Endometrium (tissue), 2 donors: ENCODE results near the gene NARS2.
"Not testable (repeated sequence)": the region's sequence is repeated elsewhere in the genome, so short reads cannot be mapped to it uniquely, and the experiment has no call there.

Source experiments
- FAIRE-seq: peaks from 2 replicates; lab custom pipeline; 2012; peaks lifted over from hg19 to GRCh38; lab: Jason Lieb, UNC
- donor health status: control.
- donor health status: control.

Gene NARS2

GRCh38 chr11:78576549-78577097 is 2.0 kb upstream of the NARS2 start:
- FAIRE-seq = no peak

GRCh38 chr11:78575478-78575877 is 814 bp upstream of the NARS2 start:
- FAIRE-seq = no peak

GRCh38 chr11:78573681-78574080 is 983 bp downstream of the NARS2 start:
- no peak for FAIRE-seq

- no peak for FAIRE-seq
Measured at GRCh38 chr11:78573271-78573670, 1.4 kb downstream of the NARS2 start.

GRCh38 chr11:78572394-78572793 is 2.3 kb downstream of the NARS2 start:
- FAIRE-seq = no peak

GRCh38 chr11:78570031-78570430 is 4.6 kb downstream of the NARS2 start:
- no peak for FAIRE-seq

- FAIRE-seq = no peak
Measured at GRCh38 chr11:78567209-78567608, 7.5 kb downstream of the NARS2 start.

GRCh38 chr11:78564490-78565467 is 9.9 kb downstream of the NARS2 start:
- peak; percentile 92 for FAIRE-seq

GRCh38 chr11:78564037-78564436 is 10.6 kb downstream of the NARS2 start:
- not testable (repeated sequence) for FAIRE-seq

- not testable (repeated sequence) for FAIRE-seq
Measured at GRCh38 chr11:78563090-78563489, 11.6 kb downstream of the NARS2 start.

- FAIRE-seq = peak; percentile 86
Measured at GRCh38 chr11:78562398-78562797, 12.3 kb downstream of the NARS2 start.

GRCh38 chr11:78560826-78561484 is 13.7 kb downstream of the NARS2 start:
- FAIRE-seq = no peak

GRCh38 chr11:78560153-78560552 is 14.5 kb downstream of the NARS2 start:
- FAIRE-seq = no peak

GRCh38 chr11:78557236-78557635 is 17.4 kb downstream of the NARS2 start:
- no peak for FAIRE-seq

GRCh38 chr11:78555592-78555991 is 19.1 kb downstream of the NARS2 start:
- no peak for FAIRE-seq

- no peak for FAIRE-seq
Measured at GRCh38 chr11:78552881-78553280, 21.8 kb downstream of the NARS2 start.

- not testable (repeated sequence) for FAIRE-seq
Measured at GRCh38 chr11:78552139-78552538, 22.5 kb downstream of the NARS2 start.

- no peak for FAIRE-seq
Measured at GRCh38 chr11:78551066-78551465, 23.6 kb downstream of the NARS2 start.

GRCh38 chr11:78549624-78550409 is 24.8 kb downstream of the NARS2 start:
- FAIRE-seq = no peak

- FAIRE-seq = no peak
Measured at GRCh38 chr11:78548911-78549590, 25.6 kb downstream of the NARS2 start.

- no peak for FAIRE-seq
Measured at GRCh38 chr11:78547931-78548705, 26.5 kb downstream of the NARS2 start.
